GM03348 (cell line): ENCODE data around the gene MACROD2.
A peak's percentile ranks its signal among the peaks of the same experiment; 100 is the strongest.

Source experiments
- DNase-seq: peaks from one replicate; pipeline ENCODE4 v3.0.0; 2012; ENCODE audit warnings: low spot score

MACROD2 gene

GRCh38 chr20:15445056-15445840, 1449.9 kb downstream of the MACROD2 start:
- no peak for DNase-seq

GRCh38 chr20:15446373-15446772, 1451.1 kb downstream of the MACROD2 start:
- DNase-seq = no peak

GRCh38 chr20:15447549-15447948, 1452.2 kb downstream of the MACROD2 start:
- no peak for DNase-seq

DNA sequence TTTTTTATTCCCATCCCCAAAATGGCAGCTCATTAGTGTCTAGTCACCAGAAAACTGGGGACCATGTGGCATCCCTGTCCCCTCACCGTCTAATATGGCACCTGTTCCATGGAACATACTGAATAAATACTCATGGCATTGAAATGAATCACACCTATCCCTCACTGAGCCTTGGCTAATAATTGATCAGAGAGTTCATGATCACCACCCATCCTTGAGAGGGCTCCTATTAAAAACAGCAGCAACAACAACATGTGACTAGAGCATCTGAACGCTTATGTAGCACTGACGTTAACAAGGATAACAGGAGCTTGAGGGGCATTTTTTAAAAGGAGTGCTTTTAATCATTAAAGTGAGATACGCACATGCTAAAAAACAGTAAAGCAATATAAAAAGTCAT, 1453.7 kb downstream of the MACROD2 start:
- no peak for DNase-seq

GRCh38 chr20:15451241-15451640, 1455.9 kb downstream of the MACROD2 start:
- DNase-seq = no peak

- no peak for DNase-seq
Observed at GRCh38 chr20:15455279-15455678, 1460.0 kb downstream of the MACROD2 start.

GRCh38 chr20:15461938-15462337, 1466.6 kb downstream of the MACROD2 start:
- DNase-seq = no peak

DNA sequence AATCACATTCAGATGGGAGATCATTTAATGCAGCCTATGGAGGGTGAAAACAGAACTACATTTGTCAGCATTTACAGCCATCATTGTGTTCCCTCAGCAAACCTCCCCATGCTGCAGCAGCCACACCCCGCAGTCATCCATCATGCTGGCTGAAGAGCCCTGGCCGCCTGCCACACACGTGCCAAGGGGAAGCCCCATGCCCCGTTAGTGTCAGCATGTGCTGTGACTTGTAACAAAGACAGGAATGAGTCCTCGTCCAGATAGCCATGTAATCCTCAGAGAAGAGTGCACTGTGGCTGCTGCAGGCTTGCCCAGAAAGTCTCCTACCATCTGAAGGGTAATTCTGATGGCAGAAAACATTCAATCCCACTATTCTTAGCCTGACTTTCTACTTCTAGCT, 1480.2 kb downstream of the MACROD2 start:
- peak; percentile 5 for DNase-seq

GRCh38 chr20:15476186-15476585, 1480.9 kb downstream of the MACROD2 start:
- no peak for DNase-seq

DNA sequence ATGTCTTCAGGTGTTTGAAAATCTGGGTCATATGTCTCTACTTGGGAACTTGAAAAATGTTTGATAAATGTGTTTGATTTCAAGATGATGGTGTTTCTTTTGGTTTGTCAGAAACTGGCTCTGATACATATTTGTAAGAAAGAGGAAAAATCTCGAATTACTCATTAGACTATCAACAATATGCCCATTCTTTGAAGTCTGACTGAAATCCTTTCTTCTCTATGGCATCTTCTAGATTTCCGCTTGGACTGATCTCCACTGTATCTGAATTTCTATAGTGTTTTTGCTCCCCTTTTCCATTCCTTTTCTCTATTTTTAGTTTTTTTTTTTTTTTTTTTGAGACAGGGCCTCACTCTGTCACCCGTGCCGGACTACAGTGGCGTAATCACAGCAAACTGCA, 1481.5 kb downstream of the MACROD2 start:
- DNase-seq = no peak

GRCh38 chr20:15482525-15482924, 1487.2 kb downstream of the MACROD2 start:
- no peak for DNase-seq

DNA sequence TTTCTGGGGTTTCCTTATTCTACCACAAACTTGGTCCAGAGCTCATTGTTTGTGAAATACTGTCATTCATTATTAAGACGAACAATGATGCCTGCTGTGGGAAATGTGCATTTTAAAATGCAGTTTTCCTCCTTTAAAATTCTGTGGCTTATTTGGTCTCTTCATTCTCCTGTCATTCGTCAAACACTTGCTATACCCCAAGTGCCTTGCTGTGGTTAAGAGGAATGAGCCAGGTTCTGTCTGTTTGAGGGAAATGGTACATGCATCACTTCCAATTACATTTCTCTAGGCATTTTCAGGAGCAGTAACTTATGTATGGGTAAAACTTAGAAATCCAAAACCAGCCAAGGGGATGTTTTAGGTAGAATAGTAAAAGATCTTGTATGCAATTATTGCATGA, 1490.2 kb downstream of the MACROD2 start:
- DNase-seq = no peak

GRCh38 chr20:15487030-15487429, 1491.7 kb downstream of the MACROD2 start:
- DNase-seq = no peak

DNA sequence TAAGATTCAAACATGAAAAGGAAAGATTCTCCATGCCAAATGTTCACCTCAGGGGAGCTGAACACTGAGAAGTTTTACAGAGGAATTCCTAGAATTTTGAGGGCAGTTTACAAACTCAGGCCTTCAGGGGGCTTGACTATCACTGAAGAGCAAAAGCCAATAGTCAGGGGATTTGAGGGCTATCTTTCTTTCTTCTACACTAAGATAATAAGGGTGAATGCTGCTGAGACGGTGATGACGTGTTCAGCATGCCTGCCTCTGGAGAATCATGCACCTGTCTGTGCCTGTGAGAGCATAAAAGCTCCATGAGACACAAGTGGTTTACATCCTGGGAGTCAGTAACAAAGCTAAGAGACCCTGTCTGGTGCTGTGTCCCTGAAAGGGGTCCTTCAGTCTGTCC, 1492.4 kb downstream of the MACROD2 start:
- DNase-seq = no peak

DNA sequence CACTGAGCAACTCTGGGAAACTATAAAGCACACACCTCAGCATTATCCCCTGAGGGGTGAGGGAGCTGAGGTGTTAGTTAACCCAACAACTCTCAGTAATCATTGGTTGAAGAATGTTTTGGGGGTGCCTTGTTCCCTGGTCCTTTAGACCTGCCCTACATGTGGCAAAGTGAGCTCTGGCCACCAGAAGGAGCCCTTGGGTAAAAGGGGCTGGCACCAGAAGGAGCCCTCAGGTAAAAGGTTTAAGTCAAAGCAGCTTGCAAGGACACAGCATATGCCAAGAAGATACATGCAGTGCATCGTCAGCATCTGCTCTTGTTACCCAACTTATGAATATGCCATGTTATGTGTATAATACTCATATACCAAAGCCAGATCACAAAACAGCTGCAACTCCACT, 1496.3 kb downstream of the MACROD2 start:
- DNase-seq = no peak

- DNase-seq = no peak
Observed at GRCh38 chr20:15494851-15495250, 1499.5 kb downstream of the MACROD2 start.

- no peak for DNase-seq
Observed at GRCh38 chr20:15496501-15497039, 1501.3 kb downstream of the MACROD2 start.

DNA sequence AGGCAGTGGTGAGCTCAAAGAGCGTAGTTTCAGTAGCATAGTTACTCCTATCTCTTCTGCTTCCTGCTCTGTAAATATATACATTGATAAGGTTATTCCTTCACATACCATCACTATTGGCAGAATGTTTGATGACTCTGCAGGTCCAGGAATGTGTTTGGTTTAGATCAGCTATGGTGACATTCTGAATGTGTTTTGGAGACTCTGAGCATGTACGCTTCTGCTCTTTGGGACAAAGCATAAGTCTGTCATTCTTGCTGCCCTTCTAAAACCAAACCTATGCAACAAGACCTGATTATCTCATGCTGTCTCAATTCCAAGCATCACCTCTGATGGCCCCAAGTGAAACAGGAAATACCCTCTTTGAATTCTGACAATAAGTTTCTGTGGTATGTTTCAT, 1503.6 kb downstream of the MACROD2 start:
- no peak for DNase-seq

- DNase-seq = no peak
Observed at GRCh38 chr20:15506311-15506710, 1511.0 kb downstream of the MACROD2 start.

DNA sequence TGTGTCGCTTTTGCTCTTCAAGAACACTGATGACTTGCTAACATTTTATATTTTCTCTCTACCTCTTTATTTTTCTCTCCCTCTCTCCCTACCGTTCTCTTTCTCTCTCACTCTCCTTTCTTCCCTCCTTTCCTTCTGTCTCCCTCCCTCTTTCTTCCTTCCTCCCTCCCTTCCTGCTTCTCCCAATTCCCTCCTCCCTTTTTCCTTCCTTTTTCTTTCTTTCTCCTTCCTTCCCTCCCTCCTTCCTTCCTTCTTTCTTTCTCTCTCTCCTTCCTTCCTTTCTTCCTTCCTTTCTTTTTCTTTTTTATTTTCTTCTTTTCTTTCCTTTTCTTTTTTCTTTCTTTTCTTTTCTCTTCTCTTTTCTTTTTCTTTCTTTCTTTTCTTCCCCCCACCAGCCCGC, 1511.8 kb downstream of the MACROD2 start:
- DNase-seq = no peak

DNA sequence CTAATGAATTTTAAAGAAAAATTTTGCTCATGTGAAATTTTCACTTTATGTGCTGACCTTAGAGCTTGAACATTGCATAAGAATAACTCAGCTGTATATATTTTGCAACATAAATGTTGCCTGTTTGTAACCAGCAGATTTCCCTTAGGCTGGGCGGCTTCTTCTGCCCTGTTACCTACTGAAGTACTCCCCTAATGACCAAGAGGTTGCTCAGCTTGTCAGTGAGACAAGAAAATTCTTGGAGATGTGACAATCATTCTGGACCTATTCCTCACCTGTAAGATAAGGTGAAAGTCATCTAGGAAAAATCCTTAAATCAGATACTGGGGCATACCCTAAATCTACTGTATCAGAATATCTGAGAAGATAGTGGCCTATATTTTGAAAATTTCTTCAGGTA, 1516.2 kb downstream of the MACROD2 start:
- no peak for DNase-seq

DNA sequence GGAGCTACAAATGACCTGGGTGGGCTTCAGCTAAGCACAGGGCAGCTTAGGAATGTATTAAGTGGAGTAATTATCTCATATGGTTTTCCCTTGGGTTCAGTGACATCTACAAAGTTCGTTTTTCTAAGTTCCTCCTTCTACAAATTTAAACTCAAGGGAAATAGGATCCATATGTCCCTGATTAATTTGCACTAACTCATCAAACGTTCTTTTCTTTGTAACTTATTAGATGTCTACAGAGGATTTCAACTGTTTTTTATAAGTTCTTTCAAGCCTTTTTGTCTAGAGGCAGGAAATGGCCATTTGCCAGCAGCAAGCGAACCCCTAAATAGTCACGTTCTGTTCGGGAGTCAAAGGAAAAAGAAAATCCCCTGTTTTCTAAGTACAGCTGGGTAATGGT, 1517.6 kb downstream of the MACROD2 start:
- DNase-seq = no peak

- DNase-seq = no peak
Observed at GRCh38 chr20:15515691-15516090, 1520.4 kb downstream of the MACROD2 start.

GRCh38 chr20:15520930-15521524, 1525.7 kb downstream of the MACROD2 start:
- no peak for DNase-seq
